H1 (cell line): ENCODE measurements around the gene CROCC2. TPM values are rescaled to one million over a fixed set of nuclear protein-coding genes. Genes with fewer than 3 reads are reported as not detected.

Source experiments
- CTCF ChIA-PET: fragments of 300-600 bp; sonication (Branson Sonifier 250); formaldehyde crosslinking; loops from one replicate; lab custom pipeline; 2021; ENCODE audit not compliant: partially characterized antibody; lab: Charles Lee
- POLR2A ChIA-PET: fragments of 300-600 bp; sonication (Branson Sonifier 250); formaldehyde crosslinking; loops from one replicate; lab custom pipeline; 2021; ENCODE audit warnings: inconsistent platforms; ENCODE audit not compliant: partially characterized antibody; lab: Charles Lee
- DNase-seq, 2 experiments: peaks; one replicate each; pipeline versions ENCODE4 v3.0.0 to v3.0.0-alpha.2; 2010 to 2022; ENCODE audit warnings: low spot score in 2 of 2, low read depth in 1 of 2, mixed read lengths in 1 of 2
- FAIRE-seq: peaks from 2 replicates; lab custom pipeline; 2011; peaks lifted over from hg19 to GRCh38; lab: Jason Lieb, UNC
- H2AFZ ChIP-seq: 2 replicates; pipeline ENCODE4 v1.8.1; 2012; ENCODE audit warnings: low read length, inconsistent platforms
- H2AK5ac ChIP-seq: 2 replicates; pipeline ENCODE4 v1.6.1; 2013; ENCODE audit warnings: low read depth, low read length
- H2BK120ac ChIP-seq: replicated peaks from 2 replicates; pipeline ENCODE3; 2013; ENCODE audit warnings: low read depth, low read length, inconsistent platforms
- H2BK12ac ChIP-seq: 2 replicates; pipeline ENCODE4 v1.6.1; 2013; ENCODE audit warnings: low read depth, low read length
- H2BK15ac ChIP-seq: 2 replicates; pipeline ENCODE4 v1.6.1; 2013; ENCODE audit warnings: low read length
- H2BK20ac ChIP-seq: 2 replicates; pipeline ENCODE4 v1.6.1; 2013; ENCODE audit warnings: low read length
- H2BK5ac ChIP-seq: 2 replicates; pipeline ENCODE4 v1.6.1; 2013; ENCODE audit warnings: low read depth, low read length
- H3K14ac ChIP-seq: 2 replicates; pipeline ENCODE4 v1.6.1; 2013; ENCODE audit warnings: inconsistent platforms; ENCODE audit not compliant: insufficient read length
- H3K18ac ChIP-seq: 2 replicates; pipeline ENCODE4 v1.6.1; 2013; ENCODE audit warnings: low read length; ENCODE audit errors: extremely low read depth
- H3K23ac ChIP-seq: 2 replicates; pipeline ENCODE4 v1.6.1; 2013; ENCODE audit warnings: inconsistent platforms; ENCODE audit not compliant: insufficient read length
- H3K23me2 ChIP-seq: 2 replicates; pipeline ENCODE4 v1.6.1; 2013; ENCODE audit warnings: low read depth, low read length
- H3K27ac ChIP-seq: 2 replicates; pipeline ENCODE4 v1.6.1; 2011; ENCODE audit warnings: low read depth, low read length, inconsistent platforms
- H3K27me3 ChIP-seq, 4 experiments: replicated peaks in 1 of 4; 1 replicate in 1 of 4; 2 replicates in 3 of 4; pipeline versions ENCODE4 v1.6.1 to v1.8.1; 2011 to 2013; ENCODE audit warnings: low read length in 3 of 4, mild to moderate bottlenecking in 3 of 4, inconsistent platforms in 2 of 4, mixed read lengths in 2 of 4, moderate library complexity in 1 of 4; ENCODE audit not compliant: control insufficient read depth in 3 of 4, insufficient read depth in 3 of 4; ENCODE audit errors: extremely low read depth in 1 of 4
- H3K36me3 ChIP-seq, 4 experiments: 2 replicates each; pipeline versions ENCODE4 v1.6.1 to v1.8.1; 2011 to 2013; ENCODE audit warnings: mild to moderate bottlenecking in 4 of 4, low read length in 3 of 4, moderate library complexity in 2 of 4, control low read depth in 1 of 4, inconsistent platforms in 1 of 4; ENCODE audit not compliant: insufficient read depth in 4 of 4, control insufficient read depth in 2 of 4
- H3K4ac ChIP-seq: replicated peaks from 2 replicates; pipeline ENCODE3; 2013; ENCODE audit warnings: low read length, low read depth, mixed read lengths, inconsistent platforms; ENCODE audit not compliant: insufficient read length
- H3K4me1 ChIP-seq, 4 experiments: replicated peaks in 1 of 4; 1 replicate in 1 of 4; 2 replicates in 3 of 4; pipeline versions ENCODE4 v1.6.1 to v1.8.1; 2011 to 2013; ENCODE audit warnings: low read length in 3 of 4, inconsistent platforms in 2 of 4, mixed read lengths in 1 of 4; ENCODE audit not compliant: insufficient read depth in 4 of 4, control insufficient read depth in 3 of 4
- H3K4me2 ChIP-seq, 2 experiments: 2 replicates each; pipeline versions ENCODE4 v1.6.1 to v1.8.1; 2011 to 2013; ENCODE audit warnings: low read depth in 2 of 2, low read length in 2 of 2, control low read depth in 1 of 2, inconsistent platforms in 1 of 2, mild to moderate bottlenecking in 1 of 2; ENCODE audit not compliant: insufficient read depth in 1 of 2
- H3K4me3 ChIP-seq, 4 experiments: fragments of 200-600, 300-600 bp in 1 of 4; sonication (generic), shearing (Covaris generic), sonication (Bioruptor Twin) in 1 of 4; 2 replicates each; pipeline versions ENCODE4 v1.5.1 to v1.8.1; 2011 to 2016; ENCODE audit warnings: low read length in 4 of 4, low read depth in 3 of 4, control low read depth in 2 of 4, inconsistent platforms in 2 of 4, mild to moderate bottlenecking in 2 of 4, mixed read lengths in 1 of 4, moderate library complexity in 1 of 4; ENCODE audit not compliant: insufficient read depth in 2 of 4; ENCODE audit errors: extremely low read depth in 1 of 4
- H3K56ac ChIP-seq: replicated peaks from 2 replicates; pipeline ENCODE3; 2013; ENCODE audit warnings: low read depth, mild to moderate bottlenecking, mixed read lengths, low read length, inconsistent platforms; ENCODE audit not compliant: insufficient read length
- H3K79me1 ChIP-seq: 2 replicates; pipeline ENCODE4 v1.6.1; 2013; ENCODE audit warnings: low read depth, low read length, control low read depth
- H3K79me2 ChIP-seq, 2 experiments: 2 replicates each; pipeline versions ENCODE4 v1.6.1 to v1.8.1; 2012 to 2013; ENCODE audit warnings: low read length in 2 of 2, mild to moderate bottlenecking in 2 of 2, inconsistent platforms in 1 of 2; ENCODE audit not compliant: insufficient read depth in 2 of 2, control insufficient read depth in 1 of 2
- H3K9ac ChIP-seq, 4 experiments: replicated peaks in 1 of 4; 1 replicate in 1 of 4; 2 replicates in 3 of 4; pipeline versions ENCODE4 v1.6.1 to v1.8.1; 2011 to 2013; ENCODE audit warnings: low read depth in 3 of 4, low read length in 3 of 4, control low read depth in 2 of 4, mild to moderate bottlenecking in 2 of 4, moderate library complexity in 2 of 4, inconsistent platforms in 1 of 4; ENCODE audit errors: extremely low read depth in 1 of 4
- H3K9me3 ChIP-seq, 2 experiments: 2 replicates each; pipeline versions ENCODE4 v1.6.1 to v1.8.1; 2012 to 2013; ENCODE audit warnings: mild to moderate bottlenecking in 2 of 2, moderate library complexity in 2 of 2, control low read depth in 1 of 2, inconsistent platforms in 1 of 2, low read depth in 1 of 2, low read length in 1 of 2, mixed read lengths in 1 of 2; ENCODE audit not compliant: insufficient read depth in 2 of 2
- H4K20me1 ChIP-seq, 2 experiments: replicated peaks in 1 of 2; 2 replicates each; pipeline versions ENCODE3 to v1.8.1; 2011 to 2013; ENCODE audit warnings: inconsistent platforms in 2 of 2, low read length in 2 of 2, mild to moderate bottlenecking in 1 of 2; ENCODE audit not compliant: insufficient read depth in 2 of 2, control insufficient read depth in 1 of 2
- H4K5ac ChIP-seq: 2 replicates; pipeline ENCODE4 v1.6.1; 2013; ENCODE audit warnings: low read length, low read depth, mixed read lengths, inconsistent platforms; ENCODE audit not compliant: insufficient read length
- H4K8ac ChIP-seq: 2 replicates; pipeline ENCODE4 v1.8.0; 2013; ENCODE audit warnings: mild to moderate bottlenecking, moderate library complexity, low read length, inconsistent platforms; ENCODE audit not compliant: insufficient read depth; ENCODE audit errors: extremely low read depth
- H4K91ac ChIP-seq: replicated peaks from 2 replicates; pipeline ENCODE3; 2013; ENCODE audit warnings: low read length, mixed read lengths, inconsistent platforms; ENCODE audit not compliant: insufficient read length
- BCL11A ChIP-seq, 2 experiments: IDR thresholded peaks; one replicate each; pipeline ENCODE4 v1.6.1; 2011; ENCODE audit warnings: low read depth in 2 of 2, low read length in 2 of 2, mild to moderate bottlenecking in 2 of 2
- CBX5 ChIP-seq: fragments of 300-800, 300-1000 bp; sonication (generic); IDR thresholded peaks from 2 replicates; pipeline ENCODE4 v1.7.1; 2016; ENCODE audit warnings: antibody characterized with exemption, low read length, low read depth
- CHD2 ChIP-seq: IDR thresholded peaks from 2 replicates; pipeline ENCODE4 v1.6.1; 2012; ENCODE audit warnings: low read length, improper control_type of control experiment
- CREB1 ChIP-seq: IDR thresholded peaks from 2 replicates; pipeline ENCODE4 v1.6.1; 2012; ENCODE audit warnings: inconsistent platforms
- CTBP2 ChIP-seq: IDR thresholded peaks from 2 replicates; pipeline ENCODE4 v1.7.0; 2011; ENCODE audit warnings: borderline replicate concordance, mild to moderate bottlenecking, moderate library complexity, mixed read lengths, low read length; ENCODE audit not compliant: insufficient read depth, insufficient read length
- GABPA ChIP-seq: IDR thresholded peaks from 2 replicates; pipeline ENCODE4 v1.6.1; 2011; ENCODE audit warnings: mild to moderate bottlenecking, low read length, moderate library complexity, borderline replicate concordance; ENCODE audit not compliant: insufficient read depth
- JUN ChIP-seq: IDR thresholded peaks from 2 replicates; pipeline ENCODE4 v1.6.1; 2011; ENCODE audit warnings: low read depth, mild to moderate bottlenecking, improper control_type of control experiment, low read length
- POLR2A ChIP-seq, 2 experiments: IDR thresholded peaks; 1 replicate in 1 of 2; 2 replicates in 1 of 2; pipeline ENCODE4 v1.6.1; 2011; ENCODE audit warnings: low read depth in 2 of 2, low read length in 2 of 2, mild to moderate bottlenecking in 2 of 2; ENCODE audit errors: control extremely low read depth in 1 of 2
- SP2 ChIP-seq: IDR thresholded peaks from 2 replicates; pipeline ENCODE4 v1.6.1; 2012; ENCODE audit warnings: mild to moderate bottlenecking, low read length, inconsistent platforms
- SRF ChIP-seq: IDR thresholded peaks from 2 replicates; pipeline ENCODE4 v1.6.1; 2011; ENCODE audit warnings: mild to moderate bottlenecking, low read depth, low read length, moderate library complexity
- YY1 ChIP-seq: IDR thresholded peaks from 2 replicates; pipeline ENCODE4 v1.6.1; 2011; ENCODE audit warnings: low read depth, mild to moderate bottlenecking, low read length
- WGBS, 2 experiments: shearing (Covaris generic) in 1 of 2; methylation state at CpG; one replicate each; pipeline versions ENCODE4 v1.1.6 to v1.1.7; 2013 to 2015; ENCODE audit warnings: low lambda C conversion rate in 2 of 2, mixed read lengths in 2 of 2, inconsistent platforms in 1 of 2, low coverage in 1 of 2, missing lambda C conversion rate in 1 of 2; ENCODE audit not compliant: insufficient replicate concordance in 2 of 2, insufficient coverage in 1 of 2, insufficient read length in 1 of 2; ENCODE audit errors: extremely low coverage in 1 of 2, missing lambda C conversion rate in 1 of 2; 5-methylcytosine and 5-hydroxymethylcytosine counted together
- polyA plus RNA-seq, 7 experiments: library from polyadenylated mRNA; depleted of rRNA in 3 of 7; stranded (reverse) in 5 of 7; unstranded in 2 of 7; fragments of >200 nt in 5 of 7; fragments of 200-250 nt in 2 of 7; gene quantifications; 1 replicate in 5 of 7; 2 replicates in 1 of 7; 4 replicates in 1 of 7; pipeline versions ENCODE4 v1.2.1 to v1.2.3, GENCODE V29; 2011 to 2013; ENCODE audit warnings: missing spikeins in 2 of 7, mixed read lengths in 2 of 7
- total RNA-seq: library from RNA; stranded (reverse); fragmentation: NEBNext Ultra II Directional; extraction: Animal tissue kit (Norgen Biotek cat#: 25700); gene quantifications from 2 replicates; pipeline ENCODE4 v1.2.1, GENCODE V29; 2021
- TF ChIP-seq, protein P1 (sequence below): IDR thresholded peaks from 2 replicates; pipeline ENCODE4 v1.6.1; 2011; ENCODE audit warnings: low read length, improper control_type of control experiment

CROCC2 gene
- total and polyA plus RNA-seq, 2 of the 8 experiments (the other 6 are each of a cell fraction or from before 2014, with no cell fraction given): not detected

DNA sequence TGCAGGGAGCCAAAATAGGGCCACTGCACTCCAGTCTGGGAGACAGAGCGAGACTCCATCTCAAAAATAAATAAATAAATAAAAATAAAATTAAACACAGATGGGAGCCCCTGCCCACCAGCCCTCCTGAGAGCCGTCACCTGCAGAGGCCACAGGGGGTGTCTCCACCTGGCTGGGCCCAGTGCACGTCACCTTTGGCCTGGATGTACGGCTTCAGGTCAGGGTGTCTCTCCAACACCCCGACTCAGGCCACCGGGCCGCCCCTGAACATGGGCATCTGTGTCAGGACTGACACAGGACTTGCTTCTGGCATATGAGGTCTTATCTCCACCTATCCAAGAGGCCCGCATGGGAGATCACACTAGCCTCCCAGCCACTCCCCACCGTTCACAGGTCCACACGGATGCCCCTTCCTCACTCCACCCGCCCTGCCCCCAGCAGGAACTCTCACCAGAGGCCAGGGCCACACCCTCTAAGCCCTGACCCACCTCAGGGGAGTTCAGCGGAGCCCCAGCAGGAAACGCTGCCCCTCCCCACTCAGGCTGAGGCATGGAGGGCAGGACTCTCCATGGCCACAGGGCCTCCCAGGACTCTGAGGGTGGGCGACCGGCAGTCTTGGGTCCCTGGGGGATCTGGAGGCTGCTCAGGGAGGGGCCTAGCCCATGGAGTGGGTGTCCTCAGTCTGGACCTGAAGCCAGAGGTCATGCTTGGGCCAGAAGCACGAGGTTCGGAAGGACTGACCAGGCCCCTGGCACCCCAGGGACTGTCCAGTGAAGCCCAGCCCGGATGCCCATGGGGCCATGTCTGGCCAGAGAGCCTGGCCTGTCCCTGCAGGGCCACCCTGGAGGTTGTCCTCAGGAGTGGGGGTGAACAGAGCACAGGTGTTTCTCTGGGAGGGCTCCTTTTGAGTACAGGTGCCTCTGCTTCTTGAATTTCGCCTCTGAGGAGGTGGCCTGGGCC, 1.6 kb upstream of the CROCC2 start:
- Histone ChIP-seq H2BK5ac (no peak overlapping the region), H3K9ac (no peak overlapping the region), H3K23ac (no peak overlapping the region), H3K18ac (no peak overlapping the region), H4K8ac (no peak overlapping the region), H3K14ac (no peak overlapping the region), H3K4me1 (no peaks in the 10 kb centered on the region), H3K4me2 (no peak overlapping the region), H4K5ac (no peak overlapping the region), H3K79me2 (no peaks in the 10 kb centered on the region), H3K79me1 (no peaks in the 10 kb centered on the region), H3K4ac (no peak overlapping the region), H2BK15ac (no peak overlapping the region), H2BK20ac (no peak overlapping the region), H2AK5ac (no peak overlapping the region), H4K20me1 (peaks cover 0 to 2% of the 10 kb centered on the region in 2 experiments), H4K91ac (no peak overlapping the region), H3K4me3 (no peak overlapping the region), H2AFZ (no peak overlapping the region), H3K27ac (no peak overlapping the region), H3K56ac (no peak overlapping the region), H3K9me3 (peaks cover 0 to 3% of the 10 kb centered on the region in 2 experiments; a peak in 1 of 4 replicates), H2BK12ac (no peak overlapping the region), H3K27me3 (no peaks in the 10 kb centered on the region), H3K23me2 (no peaks in the 10 kb centered on the region), H3K36me3 (no peaks in the 10 kb centered on the region), H2BK120ac (no peak overlapping the region)
- 83% methylated on average over 19 of the region's 19 CpGs; no CpG with 5 or more reads in 1 of the 2 experiments for WGBS, 2 experiments
- FAIRE-seq (no peak), DNase-seq (no peak)
- ChIA-PET CTCF (interaction anchor here (0.8 to 0.9 kb wide), 2 partner anchors 43 to 173 kb away, joined by 3 read pairs; no protein-coding TSS in a partner anchor), POLR2A (no interaction called here)
- no peak for TF ChIP-seq BCL11A (IDR thresholded peaks at IDR 0.05; ENCODE audit: low read depth in 2 of 2, low read length in 2 of 2)
- TF ChIP-seq, protein P1, sequence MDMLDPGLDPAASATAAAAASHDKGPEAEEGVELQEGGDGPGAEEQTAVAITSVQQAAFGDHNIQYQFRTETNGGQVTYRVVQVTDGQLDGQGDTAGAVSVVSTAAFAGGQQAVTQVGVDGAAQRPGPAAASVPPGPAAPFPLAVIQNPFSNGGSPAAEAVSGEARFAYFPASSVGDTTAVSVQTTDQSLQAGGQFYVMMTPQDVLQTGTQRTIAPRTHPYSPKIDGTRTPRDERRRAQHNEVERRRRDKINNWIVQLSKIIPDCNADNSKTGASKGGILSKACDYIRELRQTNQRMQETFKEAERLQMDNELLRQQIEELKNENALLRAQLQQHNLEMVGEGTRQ: no peak
- TF ChIP-seq JUN: no peak
- no peak for TF ChIP-seq SP2
- TF ChIP-seq CHD2: no peak
- no peak for TF ChIP-seq YY1
- TF ChIP-seq POLR2A (IDR thresholded peaks at IDR 0.05; ENCODE audit: control extremely low read depth in 1 of 2, low read depth in 2 of 2, low read length in 2 of 2): no peak
- no peak for TF ChIP-seq CTBP2
- no peak for TF ChIP-seq CREB1
- TF ChIP-seq SRF: no peak
- no peak for TF ChIP-seq CBX5
- no peak for TF ChIP-seq GABPA
